NB4 (cell line): Measurements from ENCODE around the gene TICRR.

Experiments used
- CTCF ChIP-seq: IDR thresholded peaks from one replicate; pipeline ENCODE4 v1.5.1; 2012; ENCODE audit warnings: low read depth, low read length
- MYC ChIP-seq: IDR thresholded peaks from 2 replicates; pipeline ENCODE4 v1.6.1; 2011; ENCODE audit warnings: low read depth, low read length

GRCh38 chr15:89611317-89611716 lies 36.0 kb downstream of the TICRR start:
- no peak for TF ChIP-seq CTCF
- TF ChIP-seq MYC, result no peak
